PFSK-1 (cell line): ENCODE measurements around the gene SHD.

ENCODE experiments used
- POLR2AphosphoS5 ChIP-seq: IDR thresholded peaks from 2 replicates; pipeline ENCODE4 v1.6.1; 2012; ENCODE audit warnings: low read depth, mild to moderate bottlenecking, control low read depth, low read length, moderate library complexity
- SIN3A ChIP-seq: IDR thresholded peaks from 2 replicates; pipeline ENCODE4 v1.6.1; 2012; ENCODE audit warnings: mild to moderate bottlenecking, low read length, moderate library complexity, borderline replicate concordance; ENCODE audit not compliant: insufficient read depth
- TAF1 ChIP-seq: IDR thresholded peaks from 2 replicates; pipeline ENCODE4 v1.6.1; 2012; ENCODE audit warnings: low read length, control low read depth, borderline replicate concordance; ENCODE audit not compliant: insufficient read depth
- TF ChIP-seq, protein P1 (sequence below), 2 experiments: IDR thresholded peaks; 2 replicates each; pipeline versions ENCODE4 v1.6.1 to v1.8.0; 2011 to 2012; ENCODE audit warnings: low read depth in 2 of 2, low read length in 2 of 2, control low read depth in 1 of 2, inconsistent platforms in 1 of 2, mild to moderate bottlenecking in 1 of 2, moderate library complexity in 1 of 2; ENCODE audit not compliant: insufficient read depth in 1 of 2

GRCh38 chr19:4326837-4327251, 47.8 kb downstream of the SHD start:
- TF ChIP-seq POLR2AphosphoS5 (no peak), TAF1 (no peak), SIN3A (no peak)
- TF ChIP-seq, protein P1, sequence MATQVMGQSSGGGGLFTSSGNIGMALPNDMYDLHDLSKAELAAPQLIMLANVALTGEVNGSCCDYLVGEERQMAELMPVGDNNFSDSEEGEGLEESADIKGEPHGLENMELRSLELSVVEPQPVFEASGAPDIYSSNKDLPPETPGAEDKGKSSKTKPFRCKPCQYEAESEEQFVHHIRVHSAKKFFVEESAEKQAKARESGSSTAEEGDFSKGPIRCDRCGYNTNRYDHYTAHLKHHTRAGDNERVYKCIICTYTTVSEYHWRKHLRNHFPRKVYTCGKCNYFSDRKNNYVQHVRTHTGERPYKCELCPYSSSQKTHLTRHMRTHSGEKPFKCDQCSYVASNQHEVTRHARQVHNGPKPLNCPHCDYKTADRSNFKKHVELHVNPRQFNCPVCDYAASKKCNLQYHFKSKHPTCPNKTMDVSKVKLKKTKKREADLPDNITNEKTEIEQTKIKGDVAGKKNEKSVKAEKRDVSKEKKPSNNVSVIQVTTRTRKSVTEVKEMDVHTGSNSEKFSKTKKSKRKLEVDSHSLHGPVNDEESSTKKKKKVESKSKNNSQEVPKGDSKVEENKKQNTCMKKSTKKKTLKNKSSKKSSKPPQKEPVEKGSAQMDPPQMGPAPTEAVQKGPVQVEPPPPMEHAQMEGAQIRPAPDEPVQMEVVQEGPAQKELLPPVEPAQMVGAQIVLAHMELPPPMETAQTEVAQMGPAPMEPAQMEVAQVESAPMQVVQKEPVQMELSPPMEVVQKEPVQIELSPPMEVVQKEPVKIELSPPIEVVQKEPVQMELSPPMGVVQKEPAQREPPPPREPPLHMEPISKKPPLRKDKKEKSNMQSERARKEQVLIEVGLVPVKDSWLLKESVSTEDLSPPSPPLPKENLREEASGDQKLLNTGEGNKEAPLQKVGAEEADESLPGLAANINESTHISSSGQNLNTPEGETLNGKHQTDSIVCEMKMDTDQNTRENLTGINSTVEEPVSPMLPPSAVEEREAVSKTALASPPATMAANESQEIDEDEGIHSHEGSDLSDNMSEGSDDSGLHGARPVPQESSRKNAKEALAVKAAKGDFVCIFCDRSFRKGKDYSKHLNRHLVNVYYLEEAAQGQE (IDR thresholded peaks at IDR 0.05; ENCODE audit: insufficient read depth in 1 of 2, low read depth in 2 of 2, low read length in 2 of 2), result no peak
